M059J (cell line): Measurements from ENCODE around the gene UHRF1. TPM values are rescaled to one million over a fixed set of nuclear protein-coding genes. Genes with fewer than 3 reads are reported as not detected.
"Not testable (repeated sequence)": the region's sequence is repeated elsewhere in the genome, so short reads cannot be mapped to it uniquely, and the experiment has no call there.

ENCODE experiments used
- DNase-seq: peaks from one replicate; pipeline ENCODE4 v3.0.0-alpha.2; 2012; ENCODE audit warnings: low read depth
- total RNA-seq: library from RNA; depleted of rRNA; stranded (reverse); fragments of >200 nt; shearing (Covaris generic); gene quantifications from 2 replicates; pipeline ENCODE4 v1.2.3, GENCODE V29; 2014; rRNA removed

UHRF1 gene
- total RNA-seq: 35.7 and 60.1 TPM in 2 replicates

GRCh38 chr19:4909156-4909896 is at the start of gene UHRF1:
TSS of gene UHRF1 (plus strand) at chr19:4909501. CDS start at chr19:4910886, 1,385 bp downstream.
- DNase-seq: peak; percentile 57

GRCh38 chr19:4859697-4860096 is 49.6 kb upstream of the UHRF1 start:
- no peak for DNase-seq

GRCh38 chr19:4861147-4861546 is 48.2 kb upstream of the UHRF1 start:
- no peak for DNase-seq

- DNase-seq: peak; percentile 59
These were observed 42.5 kb upstream of the UHRF1 start for GRCh38 chr19:4866595-4867424.

- DNase-seq: peak; percentile 92
These were observed 41.6 kb upstream of the UHRF1 start, which contains the start of gene PLIN3 for GRCh38 chr19:4867534-4868285. TSS of gene PLIN3 (minus strand) at chr19:4867667. CDS start at chr19:4861394, 6,273 bp downstream.

- DNase-seq: no peak
These were observed 40.9 kb upstream of the UHRF1 start for GRCh38 chr19:4868286-4868834.

GRCh38 chr19:4870025-4870700 is 39.1 kb upstream of the UHRF1 start:
- DNase-seq: peak; percentile 99

- no peak for DNase-seq
These were observed 37.6 kb upstream of the UHRF1 start for GRCh38 chr19:4871711-4872110.

- no peak for DNase-seq
These were observed 35.4 kb upstream of the UHRF1 start for GRCh38 chr19:4873930-4874329.

- DNase-seq: peak; percentile 29
These were observed 31.4 kb upstream of the UHRF1 start for GRCh38 chr19:4877753-4878490.

- no peak for DNase-seq
These were observed 30.8 kb upstream of the UHRF1 start for GRCh38 chr19:4878491-4878968.

- no peak for DNase-seq
These were observed 30.3 kb upstream of the UHRF1 start for GRCh38 chr19:4879041-4879440.

- not testable (repeated sequence) for DNase-seq
These were observed 26.4 kb upstream of the UHRF1 start for GRCh38 chr19:4882874-4883273.

- DNase-seq: not testable (repeated sequence)
These were observed 24.3 kb upstream of the UHRF1 start for GRCh38 chr19:4884993-4885392.

- DNase-seq: not testable (repeated sequence)
These were observed 21.5 kb upstream of the UHRF1 start for GRCh38 chr19:4887803-4888202.

GRCh38 chr19:4889034-4889815 is 20.1 kb upstream of the UHRF1 start:
- DNase-seq: peak; percentile 96

- DNase-seq: no peak
These were observed 18.2 kb upstream of the UHRF1 start for GRCh38 chr19:4891066-4891465.

GRCh38 chr19:4892962-4893361 is 16.3 kb upstream of the UHRF1 start:
- DNase-seq: not testable (repeated sequence)

- peak; percentile 79 for DNase-seq
These were observed 12.9 kb upstream of the UHRF1 start for GRCh38 chr19:4896372-4896771.
